Activated naive CD4-positive, alpha-beta T cell treated with anti-CD3 and anti-CD28 coated beads, Interleukin-2, amount 50 U/mL, for 16 hours (primary cell): ENCODE results near the gene ANKRD24.
A peak's percentile ranks its signal among the peaks of the same experiment; 100 is the strongest.
"Not testable (repeated sequence)": the region's sequence is repeated elsewhere in the genome, so short reads cannot be mapped to it uniquely, and the experiment has no call there.

Experiments
- DNase-seq: peaks from one replicate; pipeline ENCODE4 v3.0.0-alpha.2; 2020

ANKRD24 gene

DNA sequence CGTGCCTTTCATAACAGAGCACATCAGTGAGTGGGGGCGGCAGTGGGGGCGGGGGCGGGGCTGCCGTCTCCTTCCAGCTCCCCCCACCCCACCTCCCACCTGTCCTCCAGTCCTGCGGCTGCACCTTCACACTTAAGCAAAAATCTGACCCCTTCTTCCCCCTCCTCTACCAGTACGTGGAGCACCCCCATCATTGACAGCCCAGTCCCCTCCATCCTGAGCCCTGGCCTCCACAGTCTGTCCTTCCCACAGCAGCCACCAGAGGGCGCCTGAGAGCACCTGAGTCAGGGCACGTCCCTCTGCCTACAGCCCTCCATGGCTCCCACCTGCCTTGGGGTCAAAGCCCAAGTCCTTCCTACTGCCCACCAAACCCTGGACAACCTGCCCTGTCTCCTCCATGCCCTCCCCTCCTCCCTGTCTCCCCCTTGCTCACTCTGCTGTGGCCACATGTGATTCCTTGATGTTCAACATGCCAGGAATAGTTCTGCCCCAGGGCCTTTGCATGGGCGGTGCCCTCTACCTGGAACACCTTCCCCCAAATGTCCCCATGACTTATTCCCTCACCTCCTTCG, 50.9 kb downstream of the ANKRD24 start:
- DNase-seq = peak; percentile 71

GRCh38 chr19:4234142-4234861, 51.8 kb downstream of the ANKRD24 start:
- DNase-seq = no peak

- DNase-seq = no peak
Observed at GRCh38 chr19:4234862-4235201, 52.3 kb downstream of the ANKRD24 start.

- DNase-seq = not testable (repeated sequence)
Observed at GRCh38 chr19:4237510-4237909, 55.0 kb downstream of the ANKRD24 start.

DNA sequence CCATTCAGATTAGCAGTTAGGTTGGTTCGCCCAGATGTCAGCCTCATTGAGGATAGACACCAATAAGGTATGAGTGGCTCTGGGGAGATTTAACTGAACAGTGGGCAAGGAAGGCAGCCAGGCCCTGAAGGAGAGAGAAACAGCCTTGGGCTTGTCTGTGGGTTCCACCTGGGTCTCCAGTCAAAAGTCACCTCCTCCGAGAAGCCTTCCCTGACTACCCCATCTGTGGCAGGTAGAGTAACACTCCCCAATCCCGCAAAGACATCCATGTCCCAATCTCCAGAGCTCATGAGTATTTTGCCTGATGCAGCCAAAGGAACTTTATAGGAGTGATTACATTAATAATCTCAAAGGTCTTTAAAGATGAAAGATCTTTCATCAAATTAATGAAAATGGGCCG, 56.3 kb downstream of the ANKRD24 start:
- DNase-seq = no peak

DNA sequence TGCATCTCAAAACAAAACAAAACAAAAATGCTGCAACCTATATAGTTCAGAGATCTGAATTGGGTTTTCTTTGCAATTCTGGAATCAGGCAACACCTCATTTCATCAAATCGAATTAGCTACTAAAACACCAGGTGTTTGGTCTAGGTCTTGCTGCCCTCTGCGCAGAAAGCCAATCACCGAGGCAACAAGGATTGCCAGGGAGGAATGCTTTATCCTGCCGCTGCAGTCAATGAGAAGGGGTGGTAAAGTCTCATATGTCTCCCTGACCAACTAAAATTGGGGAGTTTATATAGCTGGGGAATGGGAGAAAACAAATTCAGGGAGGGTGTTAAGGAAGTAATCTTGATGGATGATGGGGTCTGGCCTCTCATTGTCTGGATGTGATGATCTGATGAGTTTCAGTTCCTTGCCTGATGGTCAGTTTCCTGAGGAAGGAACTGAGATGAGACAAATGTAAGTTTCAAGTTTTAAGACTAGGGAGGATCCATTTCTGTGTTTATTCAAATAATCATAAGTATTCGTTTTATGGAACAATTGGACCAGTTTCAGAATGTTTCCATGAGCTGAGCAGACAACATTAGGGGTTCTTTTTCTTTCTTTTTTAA, 59.4 kb downstream of the ANKRD24 start:
- DNase-seq = no peak

- DNase-seq = not testable (repeated sequence)
Observed at GRCh38 chr19:4245938-4246337, 63.4 kb downstream of the ANKRD24 start.

- DNase-seq = peak; percentile 100
Observed at GRCh38 chr19:4246767-4247593, 64.5 kb downstream of the ANKRD24 start, which contains the start of gene YJU2. Gene YJU2 (plus strand): TSS chr19:4247080. CDS start chr19:4247147, 67 bp downstream.

- no peak for DNase-seq
Observed at GRCh38 chr19:4256563-4256962, 74.1 kb downstream of the ANKRD24 start.

DNA sequence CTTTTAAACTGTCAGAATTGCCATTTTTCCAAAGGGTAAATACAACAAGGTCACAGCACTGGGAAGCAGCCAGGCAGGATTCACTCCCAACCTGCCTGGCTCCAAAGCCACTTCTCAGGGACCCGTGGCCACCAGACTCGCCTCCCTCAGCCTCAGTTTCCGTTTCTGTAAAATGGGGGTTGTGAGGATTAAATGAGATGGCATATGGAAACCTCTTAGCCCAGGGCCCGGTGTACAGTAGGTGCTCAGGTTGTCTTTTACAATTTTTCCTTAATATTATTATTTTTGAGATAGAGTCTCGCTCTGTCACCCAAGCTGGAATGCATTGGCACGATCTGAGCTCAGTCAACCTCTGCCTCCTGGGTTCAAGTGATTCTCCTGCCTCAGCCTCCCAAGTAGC, 74.5 kb downstream of the ANKRD24 start:
- DNase-seq = no peak

- no peak for DNase-seq
Observed at GRCh38 chr19:4258181-4258580, 75.7 kb downstream of the ANKRD24 start.

GRCh38 chr19:4260613-4261191, 78.2 kb downstream of the ANKRD24 start:
- no peak for DNase-seq

GRCh38 chr19:4264812-4265211, 82.3 kb downstream of the ANKRD24 start:
- DNase-seq = no peak

GRCh38 chr19:4266253-4267000, 83.9 kb downstream of the ANKRD24 start:
- no peak for DNase-seq

- peak; percentile 68 for DNase-seq
Observed at GRCh38 chr19:4267101-4267900, 84.8 kb downstream of the ANKRD24 start.

DNA sequence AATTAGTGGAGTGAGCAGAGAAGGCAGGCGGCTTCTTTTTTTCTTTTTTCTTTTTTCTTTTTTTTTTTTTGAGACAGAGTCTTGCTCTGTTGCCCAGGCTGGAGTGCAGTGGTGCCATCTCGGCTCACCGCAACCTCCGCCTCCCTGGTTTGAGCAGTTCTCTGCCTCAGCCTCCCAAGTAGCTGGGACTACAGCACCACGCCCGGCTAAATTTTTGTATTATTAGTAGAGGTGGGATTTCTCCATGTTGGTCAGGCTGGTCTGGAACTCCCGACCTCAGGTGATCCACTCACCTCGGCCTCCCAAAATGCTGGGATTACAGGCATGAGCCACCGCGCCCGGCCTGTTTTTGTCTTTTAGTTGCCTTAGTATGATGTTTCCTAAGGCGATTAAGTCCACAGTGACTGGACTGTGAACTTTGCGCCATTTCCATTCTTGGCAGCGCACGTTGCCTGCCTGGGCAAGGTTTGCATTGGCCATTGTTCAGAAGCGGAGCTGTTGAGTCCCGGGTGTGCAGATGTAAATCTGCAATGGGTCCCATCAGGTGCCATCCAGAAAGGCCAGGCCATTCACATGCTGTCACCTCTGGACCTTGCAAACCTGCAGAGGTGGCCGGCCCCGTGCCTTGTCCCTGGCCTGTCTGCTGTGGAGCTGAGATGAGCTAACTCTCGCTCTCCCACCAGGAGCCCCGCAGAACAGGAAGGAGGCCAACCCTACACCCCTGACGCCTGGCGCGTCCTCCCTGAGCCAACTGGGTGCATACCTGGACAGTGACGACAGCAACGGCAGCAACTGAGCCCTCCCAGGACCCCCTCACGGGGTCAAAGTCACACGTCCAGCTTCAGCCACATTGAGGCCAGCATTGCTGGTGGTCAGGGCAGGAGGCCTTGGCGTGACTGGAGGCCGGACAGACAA, 85.7 kb downstream of the ANKRD24 start:
- no peak for DNase-seq

- no peak for DNase-seq
Observed at GRCh38 chr19:4268816-4269430, 86.4 kb downstream of the ANKRD24 start.

DNA sequence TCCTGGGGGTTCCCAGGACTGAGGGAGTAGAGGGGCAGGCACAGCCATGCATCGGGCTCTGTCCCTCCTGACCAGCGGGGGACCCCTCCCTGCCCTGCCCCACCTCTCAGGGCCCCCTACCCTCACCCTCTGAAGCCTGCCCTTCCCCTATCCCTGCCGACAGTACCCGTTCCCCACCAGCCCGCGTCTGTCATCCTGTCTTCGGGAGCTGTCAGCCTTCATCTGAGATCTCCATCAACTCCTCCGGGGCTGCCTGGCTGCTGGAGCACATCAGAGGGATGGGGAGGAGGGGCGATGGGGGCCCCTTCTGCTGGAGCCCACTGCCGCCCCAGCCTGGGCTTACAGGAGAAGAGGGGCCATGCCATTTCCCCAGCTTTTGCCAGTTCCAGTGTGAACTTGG, 90.4 kb downstream of the ANKRD24 start:
- DNase-seq = no peak

GRCh38 chr19:4274321-4274686, 91.8 kb downstream of the ANKRD24 start:
- not testable (repeated sequence) for DNase-seq
